Astrocyte (in vitro differentiated cells and primary cell): ENCODE measurements around the gene PARD3B. TPM values are rescaled to one million over a fixed set of nuclear protein-coding genes. Genes with fewer than 3 reads are reported as not detected.

Experiments
- DNase-seq: peaks from one replicate; pipeline ENCODE4 v3.0.0-alpha.2; 2010; ENCODE audit warnings: low read depth
- FAIRE-seq: peaks from 2 replicates; lab custom pipeline; 2011; peaks lifted over from hg19 to GRCh38; lab: Jason Lieb, UNC
- H2AFZ ChIP-seq: 2 replicates; pipeline ENCODE4 v1.6.0; 2012; ENCODE audit warnings: low read depth, low read length, inconsistent platforms
- H3K27ac ChIP-seq: 2 replicates; pipeline ENCODE4 v1.5.1; 2011; ENCODE audit warnings: low read depth, low read length, inconsistent platforms
- H3K27me3 ChIP-seq: 2 replicates; pipeline ENCODE4 v1.6.0; 2011; ENCODE audit warnings: low read length, inconsistent platforms; ENCODE audit not compliant: insufficient read depth
- H3K36me3 ChIP-seq: 2 replicates; pipeline ENCODE4 v1.5.1; 2011; ENCODE audit warnings: low read length, inconsistent platforms; ENCODE audit not compliant: insufficient read depth
- H3K4me1 ChIP-seq: 2 replicates; pipeline ENCODE4 v1.5.1; 2011; ENCODE audit warnings: low read length, inconsistent platforms; ENCODE audit not compliant: insufficient read depth
- H3K4me2 ChIP-seq: 2 replicates; pipeline ENCODE4 v1.6.0; 2012; ENCODE audit warnings: low read length, inconsistent platforms
- H3K4me3 ChIP-seq: 2 replicates; pipeline ENCODE4 v1.5.1; 2011; ENCODE audit warnings: low read depth, mild to moderate bottlenecking, low read length, inconsistent platforms; ENCODE audit not compliant: insufficient read depth
- H3K79me2 ChIP-seq: 2 replicates; pipeline ENCODE4 v1.6.0; 2012; ENCODE audit warnings: mild to moderate bottlenecking, low read length, inconsistent platforms; ENCODE audit not compliant: insufficient read depth
- H3K9ac ChIP-seq: 2 replicates; pipeline ENCODE4 v1.6.0; 2012; ENCODE audit warnings: mild to moderate bottlenecking, low read length, inconsistent platforms
- H3K9me3 ChIP-seq: 2 replicates; pipeline ENCODE4 v1.5.1; 2012; ENCODE audit warnings: low read depth, mild to moderate bottlenecking, low read length, inconsistent platforms; ENCODE audit not compliant: insufficient read depth
- H4K20me1 ChIP-seq: 2 replicates; pipeline ENCODE4 v1.6.0; 2012; ENCODE audit warnings: low read length, inconsistent platforms; ENCODE audit not compliant: insufficient read depth
- H3K27ac Mint-ChIP-seq: one replicate; pipeline ENCODE4 v1.8.0; 2021; ENCODE audit warnings: mild to moderate bottlenecking, mixed read lengths; ENCODE audit not compliant: unreplicated experiment
- H3K27me3 Mint-ChIP-seq: one replicate; pipeline ENCODE4 v1.8.0; 2021; ENCODE audit warnings: low read depth, mixed read lengths; ENCODE audit not compliant: unreplicated experiment
- H3K36me3 Mint-ChIP-seq: one replicate; pipeline ENCODE4 v1.8.0; 2021; ENCODE audit warnings: low read depth, mixed read lengths; ENCODE audit not compliant: unreplicated experiment
- H3K4me1 Mint-ChIP-seq: one replicate; pipeline ENCODE4 v1.8.0; 2021; ENCODE audit warnings: low read depth, mixed read lengths; ENCODE audit not compliant: unreplicated experiment
- H3K4me3 Mint-ChIP-seq: one replicate; pipeline ENCODE4 v1.8.0; 2021; ENCODE audit warnings: mild to moderate bottlenecking, moderate library complexity, mixed read lengths; ENCODE audit not compliant: unreplicated experiment
- H3K9me3 Mint-ChIP-seq: one replicate; pipeline ENCODE4 v1.8.0; 2021; ENCODE audit warnings: mild to moderate bottlenecking, mixed read lengths; ENCODE audit not compliant: unreplicated experiment
- EZH2 ChIP-seq: IDR thresholded peaks from 2 replicates; pipeline ENCODE4 v1.6.1; 2012; ENCODE audit warnings: mild to moderate bottlenecking, low read length, inconsistent platforms; ENCODE audit not compliant: insufficient read depth
- total RNA-seq: library from RNA; stranded (reverse); gene quantifications from 2 replicates; pipeline ENCODE4 v1.2.1, GENCODE V29; 2021
- TF ChIP-seq, protein P1 (sequence below): IDR thresholded peaks from 2 replicates; pipeline ENCODE4 v1.5.1; 2011; ENCODE audit warnings: low read depth, mild to moderate bottlenecking, inconsistent platforms, low read length, moderate library complexity; ENCODE audit not compliant: insufficient read depth

Gene PARD3B
- total RNA-seq, 1 donor from 2014 or later, result 6.5 TPM

DNA sequence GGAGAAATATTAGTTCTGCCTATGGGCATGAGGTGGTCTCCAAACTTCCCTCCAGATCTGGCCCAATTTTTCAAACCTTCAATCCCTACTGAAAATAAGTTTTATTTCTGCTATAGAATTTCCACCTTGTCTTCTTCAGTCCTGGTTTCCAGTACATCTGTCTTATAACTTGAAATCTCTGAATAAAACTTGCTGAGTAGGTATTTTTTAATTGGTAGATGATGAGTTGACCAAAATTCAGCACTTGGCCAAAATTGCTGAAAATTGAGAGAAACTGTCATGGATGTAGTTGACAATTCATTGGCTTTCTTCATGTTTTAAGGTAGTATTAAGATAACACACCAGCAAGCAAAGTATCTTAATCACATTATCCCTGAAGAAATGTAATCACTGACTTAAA lies 206.2 kb downstream of the PARD3B start:
- no peak overlapping the region for H3K27ac ChIP-seq
- H2AFZ ChIP-seq, result no peak overlapping the region
- H3K9ac ChIP-seq, result no peak overlapping the region
- TF ChIP-seq, protein P1, sequence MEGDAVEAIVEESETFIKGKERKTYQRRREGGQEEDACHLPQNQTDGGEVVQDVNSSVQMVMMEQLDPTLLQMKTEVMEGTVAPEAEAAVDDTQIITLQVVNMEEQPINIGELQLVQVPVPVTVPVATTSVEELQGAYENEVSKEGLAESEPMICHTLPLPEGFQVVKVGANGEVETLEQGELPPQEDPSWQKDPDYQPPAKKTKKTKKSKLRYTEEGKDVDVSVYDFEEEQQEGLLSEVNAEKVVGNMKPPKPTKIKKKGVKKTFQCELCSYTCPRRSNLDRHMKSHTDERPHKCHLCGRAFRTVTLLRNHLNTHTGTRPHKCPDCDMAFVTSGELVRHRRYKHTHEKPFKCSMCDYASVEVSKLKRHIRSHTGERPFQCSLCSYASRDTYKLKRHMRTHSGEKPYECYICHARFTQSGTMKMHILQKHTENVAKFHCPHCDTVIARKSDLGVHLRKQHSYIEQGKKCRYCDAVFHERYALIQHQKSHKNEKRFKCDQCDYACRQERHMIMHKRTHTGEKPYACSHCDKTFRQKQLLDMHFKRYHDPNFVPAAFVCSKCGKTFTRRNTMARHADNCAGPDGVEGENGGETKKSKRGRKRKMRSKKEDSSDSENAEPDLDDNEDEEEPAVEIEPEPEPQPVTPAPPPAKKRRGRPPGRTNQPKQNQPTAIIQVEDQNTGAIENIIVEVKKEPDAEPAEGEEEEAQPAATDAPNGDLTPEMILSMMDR, result no peak
- no peak for TF ChIP-seq EZH2
- H3K4me3 Mint-ChIP-seq, result no peak overlapping the region
- no peaks in the 10 kb centered on the region for H3K36me3 ChIP-seq
- no peaks in the 10 kb centered on the region for H3K27me3 ChIP-seq
- no peak for DNase-seq
- H3K27me3 Mint-ChIP-seq, result no peaks in the 10 kb centered on the region
- H3K79me2 ChIP-seq, result no peaks in the 10 kb centered on the region
- no peak overlapping the region for H3K4me3 ChIP-seq
- peaks cover 8% of the 10 kb centered on the region for H3K4me1 Mint-ChIP-seq
- H3K9me3 ChIP-seq, result no peaks in the 10 kb centered on the region
- H3K4me1 ChIP-seq, result peaks cover 15% of the 10 kb centered on the region
- H4K20me1 ChIP-seq, result no peaks in the 10 kb centered on the region
- H3K36me3 Mint-ChIP-seq, result no peaks in the 10 kb centered on the region
- no peak for FAIRE-seq
- no peak overlapping the region for H3K27ac Mint-ChIP-seq
- peaks cover 3% of the 10 kb centered on the region for H3K9me3 Mint-ChIP-seq
- no peak overlapping the region for H3K4me2 ChIP-seq

DNA sequence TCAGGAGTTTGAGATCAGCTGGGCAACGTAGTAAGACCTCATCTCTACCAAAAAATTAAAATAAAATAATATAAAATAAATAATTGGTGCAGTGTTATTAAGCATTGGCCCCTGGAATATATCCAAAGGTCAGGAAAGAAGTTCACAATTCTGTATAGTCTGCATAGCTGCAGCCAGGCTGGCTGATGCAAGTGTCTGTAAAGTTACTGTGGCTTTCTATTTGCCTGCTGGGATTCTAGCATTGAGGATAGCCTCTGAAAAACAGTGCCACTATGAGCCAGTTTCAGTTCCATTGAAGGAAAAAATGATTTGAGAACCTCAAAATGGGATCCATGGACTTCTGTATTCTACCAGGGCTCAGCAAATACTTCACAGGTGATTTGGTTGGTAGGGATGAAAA lies 208.6 kb downstream of the PARD3B start:
- TF ChIP-seq, protein P1, result no peak
- no peak for TF ChIP-seq EZH2
- no peaks in the 10 kb centered on the region for H3K27me3 Mint-ChIP-seq
- H3K9me3 ChIP-seq, result no peaks in the 10 kb centered on the region
- H3K36me3 Mint-ChIP-seq, result no peaks in the 10 kb centered on the region
- no peaks in the 10 kb centered on the region for H3K36me3 ChIP-seq
- H3K4me2 ChIP-seq, result no peak overlapping the region
- H3K27ac ChIP-seq, result no peak overlapping the region
- DNase-seq (no peak), FAIRE-seq (no peak)
- H3K4me1 ChIP-seq, result peaks cover 14% of the 10 kb centered on the region
- no peak overlapping the region for H3K4me3 Mint-ChIP-seq
- no peak overlapping the region for H3K4me3 ChIP-seq
- H2AFZ ChIP-seq, result no peak overlapping the region
- peak overlapping the region; percentile 88 for H3K27ac Mint-ChIP-seq
- no peaks in the 10 kb centered on the region for H3K79me2 ChIP-seq
- H3K4me1 Mint-ChIP-seq, result peaks cover 8% of the 10 kb centered on the region
- H3K9ac ChIP-seq, result no peak overlapping the region
- H3K27me3 ChIP-seq, result no peaks in the 10 kb centered on the region
- H3K9me3 Mint-ChIP-seq, result no peaks in the 10 kb centered on the region
- no peaks in the 10 kb centered on the region for H4K20me1 ChIP-seq

DNA sequence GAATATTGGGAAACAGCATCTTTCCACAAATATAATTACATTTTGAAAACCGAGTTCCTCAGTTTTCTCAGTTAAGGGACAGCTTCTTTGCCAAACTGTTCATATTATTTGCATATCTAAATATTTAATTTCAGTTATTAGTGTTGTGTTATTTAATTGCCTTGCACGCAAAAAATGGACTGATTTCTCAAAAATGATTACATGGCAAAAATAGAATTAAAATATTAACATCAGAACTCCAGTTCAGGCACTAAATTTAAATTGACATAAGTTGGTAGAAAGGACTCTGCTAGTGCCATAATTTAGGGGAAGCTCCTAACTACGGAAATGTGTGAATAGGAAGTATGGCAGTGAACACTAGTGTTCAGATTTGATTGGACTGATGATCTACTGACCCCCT lies 209.6 kb downstream of the PARD3B start:
- no peak for FAIRE-seq
- Histone ChIP-seq H3K79me2 (no peaks in the 10 kb centered on the region), H3K9me3 (no peaks in the 10 kb centered on the region), H3K36me3 (no peaks in the 10 kb centered on the region), H3K9ac (no peak overlapping the region), H3K4me3 (no peak overlapping the region), H4K20me1 (no peaks in the 10 kb centered on the region), H3K27ac (no peak overlapping the region), H3K4me1 (peaks cover 5% of the 10 kb centered on the region), H3K27me3 (no peaks in the 10 kb centered on the region), H2AFZ (no peak overlapping the region), H3K4me2 (no peak overlapping the region)
- Mint-ChIP-seq H3K27me3 (no peaks in the 10 kb centered on the region), H3K4me1 (peaks cover 5% of the 10 kb centered on the region), H3K4me3 (no peak overlapping the region), H3K9me3 (no peaks in the 10 kb centered on the region), H3K27ac (no peak overlapping the region), H3K36me3 (no peaks in the 10 kb centered on the region)
- TF ChIP-seq, protein P1, result no peak
- TF ChIP-seq EZH2, result no peak
- DNase-seq, result no peak
